Endothelial cell of umbilical vein (primary cell): ENCODE measurements around the gene MED27. TPM values are rescaled to one million over a fixed set of nuclear protein-coding genes. Genes with fewer than 3 reads are reported as not detected.

Source experiments
- BruUV-seq: library from RNA; stranded (reverse); fragments of 400-500 nt; replicated peaks from 2 replicates; lab custom pipeline; 2021; lab: Mats Ljungman, UMichigan
- CTCF ChIA-PET: fragments of 300-600, 350-600 bp; sonication (Branson Sonifier 250); formaldehyde crosslinking; loops from one replicate; lab custom pipeline; 2021; ENCODE audit warnings: antibody characterized with exemption, inconsistent platforms; lab: Charles Lee
- POLR2A ChIA-PET: fragments of 300-600, 350-600 bp; sonication (Branson Sonifier 250); formaldehyde crosslinking; loops from one replicate; lab custom pipeline; 2021; ENCODE audit warnings: antibody characterized with exemption, inconsistent platforms; lab: Charles Lee
- DNase-seq: peaks from one replicate; pipeline ENCODE4 v3.0.0-alpha.2; 2011; ENCODE audit warnings: low read depth, low spot score
- FAIRE-seq: peaks from 2 replicates; lab custom pipeline; 2011; peaks lifted over from hg19 to GRCh38; lab: Jason Lieb, UNC
- H2AFZ ChIP-seq: 2 replicates; pipeline ENCODE4 v1.6.0; 2012; ENCODE audit warnings: low read depth, low read length, control low read depth, inconsistent platforms
- H3K27ac ChIP-seq: 2 replicates; pipeline ENCODE4 v1.5.1; 2011; ENCODE audit warnings: low read depth, mild to moderate bottlenecking, control low read depth, low read length, moderate library complexity; ENCODE audit not compliant: insufficient read depth
- H3K27me3 ChIP-seq, 2 experiments: 2 replicates each; pipeline versions ENCODE4 v1.6.0 to v1.6.1; 2011; ENCODE audit warnings: low read length in 2 of 2, mixed read lengths in 1 of 2; ENCODE audit not compliant: control insufficient read depth in 2 of 2, insufficient read depth in 2 of 2
- H3K36me3 ChIP-seq, 2 experiments: 2 replicates in 1 of 2; 3 replicates in 1 of 2; pipeline ENCODE4 v1.5.1; 2011; ENCODE audit warnings: low read length in 2 of 2, mild to moderate bottlenecking in 1 of 2, moderate library complexity in 1 of 2; ENCODE audit not compliant: control insufficient read depth in 2 of 2, insufficient read depth in 2 of 2; ENCODE audit errors: extremely low read depth in 1 of 2
- H3K4me1 ChIP-seq: 3 replicates; pipeline ENCODE4 v1.5.1; 2011; ENCODE audit warnings: mild to moderate bottlenecking, low read length; ENCODE audit not compliant: control insufficient read depth, insufficient read depth; ENCODE audit errors: extremely low read depth
- H3K4me2 ChIP-seq: 2 replicates; pipeline ENCODE4 v1.6.1; 2011; ENCODE audit warnings: low read length, control low read depth, mixed read lengths; ENCODE audit not compliant: insufficient read depth
- H3K4me3 ChIP-seq, 3 experiments: fragments of 200-600 bp in 1 of 3; sonication (generic), shearing (Covaris generic) in 1 of 3; replicated peaks in 1 of 3; 2 replicates each; pipeline ENCODE4 v1.5.1; 2011 to 2016; ENCODE audit warnings: control low read depth in 3 of 3, low read length in 3 of 3, mild to moderate bottlenecking in 2 of 3, inconsistent platforms in 1 of 3, low read depth in 1 of 3, moderate library complexity in 1 of 3; ENCODE audit not compliant: insufficient read depth in 1 of 3
- H3K79me2 ChIP-seq: 2 replicates; pipeline ENCODE4 v1.6.0; 2012; ENCODE audit warnings: low read length, inconsistent platforms; ENCODE audit not compliant: control insufficient read depth, insufficient read depth
- H3K9ac ChIP-seq: replicated peaks from 2 replicates; pipeline ENCODE3; 2011; ENCODE audit warnings: low read length, control low read depth; ENCODE audit not compliant: insufficient read depth; ENCODE audit errors: extremely low read depth
- H3K9me1 ChIP-seq: replicated peaks from 3 replicates; pipeline ENCODE4 v1.6.0; 2011; ENCODE audit warnings: mild to moderate bottlenecking, low read length; ENCODE audit not compliant: control insufficient read depth, insufficient read depth; ENCODE audit errors: extremely low read depth
- H3K9me3 ChIP-seq: replicated peaks from 2 replicates; pipeline ENCODE4 v1.5.1; 2012; ENCODE audit warnings: low read length, inconsistent platforms; ENCODE audit not compliant: control insufficient read depth, insufficient read depth
- H4K20me1 ChIP-seq: replicated peaks from 2 replicates; pipeline ENCODE3; 2011; ENCODE audit warnings: mild to moderate bottlenecking, low read length; ENCODE audit not compliant: control insufficient read depth, insufficient read depth; ENCODE audit errors: extremely low read depth
- EZH2 ChIP-seq: IDR thresholded peaks from 2 replicates; pipeline ENCODE4 v1.6.1; 2012; ENCODE audit warnings: borderline replicate concordance, low read depth, mild to moderate bottlenecking, moderate library complexity, low read length, inconsistent platforms; ENCODE audit not compliant: severe bottlenecking
- FOS ChIP-seq: IDR thresholded peaks from 2 replicates; pipeline ENCODE4 v1.6.1; 2011; ENCODE audit warnings: mild to moderate bottlenecking, low read length, moderate library complexity, borderline replicate concordance; ENCODE audit not compliant: insufficient read depth
- GATA2 ChIP-seq: IDR thresholded peaks from 2 replicates; pipeline ENCODE4 v1.7.0; 2011; ENCODE audit warnings: low read depth, mild to moderate bottlenecking, moderate library complexity, mixed read lengths, low read length; ENCODE audit not compliant: insufficient read length, insufficient read depth
- JUN ChIP-seq: IDR thresholded peaks from 2 replicates; pipeline ENCODE4 v1.6.1; 2011; ENCODE audit warnings: borderline replicate concordance, low read depth; ENCODE audit not compliant: insufficient read length, insufficient read depth
- MAX ChIP-seq: IDR thresholded peaks from 2 replicates; pipeline ENCODE4 v1.6.1; 2011; ENCODE audit not compliant: insufficient read depth, insufficient read length
- MYC ChIP-seq: IDR thresholded peaks from one replicate; pipeline ENCODE4 v1.6.1; 2011; ENCODE audit warnings: mild to moderate bottlenecking, low read depth, low read length
- POLR2AphosphoS5 ChIP-seq: IDR thresholded peaks from 2 replicates; pipeline ENCODE4 v1.6.1; 2012; ENCODE audit warnings: low read depth, mild to moderate bottlenecking, control low read depth, low read length, moderate library complexity; ENCODE audit not compliant: insufficient read depth
- dilution Hi-C: fragments of 300-500 bp; cut with MboI; formaldehyde crosslinking; loops from one replicate; pipeline ENCODE4 v1.15.0; 2019; ENCODE audit warnings: low sequenced_read_pairs; ENCODE audit not compliant: extremely low pct_ligation_motif_present
- intact Hi-C: fragments of 100-400 bp; cut with micrococcal nuclease; formaldehyde crosslinking; loops from one replicate; pipeline ENCODE4 v1.10.0; 2022
- polyA plus RNA-seq, 4 experiments: library from polyadenylated mRNA; depleted of rRNA in 3 of 4; stranded (reverse) in 3 of 4; unstranded in 1 of 4; fragments of >200 nt; gene quantifications; 2 replicates each; pipeline versions ENCODE4 v1.2.1 to v1.2.3, GENCODE V29; 2011 to 2012; ENCODE audit warnings: missing spikeins in 1 of 4
- total RNA-seq: library from RNA; stranded (reverse); gene quantifications from 2 replicates; pipeline ENCODE4 v1.2.3, GENCODE V29; 2021
- TF ChIP-seq, protein P1 (sequence below), 2 donors: IDR thresholded peaks; 1 replicate in 1 of 2; 2 replicates in 1 of 2; pipeline ENCODE4 v1.5.1; 2011; ENCODE audit warnings: low read length in 2 of 2, mild to moderate bottlenecking in 2 of 2, moderate library complexity in 2 of 2, control low read depth in 1 of 2, inconsistent platforms in 1 of 2, low read depth in 1 of 2; ENCODE audit not compliant: insufficient read depth in 1 of 2; ENCODE audit errors: extremely low read depth in 1 of 2

The MED27 gene
- total and polyA plus RNA-seq, 2 donors (not counting 3 experiments of a cell fraction or from before 2014, with no cell fraction given), result 27.9 to 47.8 TPM

- Histone ChIP-seq H3K9ac (no peak overlapping the region), H3K4me2 (no peak overlapping the region), H3K4me3 (no peak overlapping the region), H2AFZ (no peak overlapping the region), H3K9me3 (no peaks in the 10 kb centered on the region), H3K9me1 (no peaks in the 10 kb centered on the region), H4K20me1 (no peaks in the 10 kb centered on the region), H3K4me1 (peaks cover 26% of the 10 kb centered on the region), H3K27ac (no peak overlapping the region), H3K27me3 (no peaks in the 10 kb centered on the region), H3K79me2 (peaks cover 32% of the 10 kb centered on the region), H3K36me3 (no peaks in the 10 kb centered on the region)
- TF ChIP-seq, protein P1, sequence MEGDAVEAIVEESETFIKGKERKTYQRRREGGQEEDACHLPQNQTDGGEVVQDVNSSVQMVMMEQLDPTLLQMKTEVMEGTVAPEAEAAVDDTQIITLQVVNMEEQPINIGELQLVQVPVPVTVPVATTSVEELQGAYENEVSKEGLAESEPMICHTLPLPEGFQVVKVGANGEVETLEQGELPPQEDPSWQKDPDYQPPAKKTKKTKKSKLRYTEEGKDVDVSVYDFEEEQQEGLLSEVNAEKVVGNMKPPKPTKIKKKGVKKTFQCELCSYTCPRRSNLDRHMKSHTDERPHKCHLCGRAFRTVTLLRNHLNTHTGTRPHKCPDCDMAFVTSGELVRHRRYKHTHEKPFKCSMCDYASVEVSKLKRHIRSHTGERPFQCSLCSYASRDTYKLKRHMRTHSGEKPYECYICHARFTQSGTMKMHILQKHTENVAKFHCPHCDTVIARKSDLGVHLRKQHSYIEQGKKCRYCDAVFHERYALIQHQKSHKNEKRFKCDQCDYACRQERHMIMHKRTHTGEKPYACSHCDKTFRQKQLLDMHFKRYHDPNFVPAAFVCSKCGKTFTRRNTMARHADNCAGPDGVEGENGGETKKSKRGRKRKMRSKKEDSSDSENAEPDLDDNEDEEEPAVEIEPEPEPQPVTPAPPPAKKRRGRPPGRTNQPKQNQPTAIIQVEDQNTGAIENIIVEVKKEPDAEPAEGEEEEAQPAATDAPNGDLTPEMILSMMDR (IDR thresholded peaks at IDR 0.05; ENCODE audit: extremely low read depth in 1 of 2, insufficient read depth in 1 of 2, low read depth in 1 of 2, low read length in 2 of 2), result no peak
- CTCF ChIA-PET, result no interaction called here
- no TSS peak for BruUV-seq
- POLR2A ChIA-PET, result no interaction called here
- intact Hi-C loops, result no loop called here
- dilution Hi-C loops, result no loop called here
- FAIRE-seq (no peak), DNase-seq (no peak)
Observed at GRCh38 chr9:132043708-132044107, 36.0 kb downstream of the MED27 start.

GRCh38 chr9:132042324-132042723 lies 37.3 kb downstream of the MED27 start:
- peak; percentile 77 for TF ChIP-seq POLR2AphosphoS5
- TF ChIP-seq EZH2, result no peak
- TF ChIP-seq MYC, result no peak
- TF ChIP-seq FOS, result peak; percentile 94
- peak; percentile 68 for TF ChIP-seq JUN
- peak; percentile 78 for TF ChIP-seq GATA2
- TF ChIP-seq, protein P1 (IDR thresholded peaks at IDR 0.05; ENCODE audit: extremely low read depth in 1 of 2, insufficient read depth in 1 of 2, low read depth in 1 of 2, low read length in 2 of 2), result no peak
- no peak for TF ChIP-seq MAX
- Histone ChIP-seq H3K4me2 (peak overlapping the region; percentile 54), H3K79me2 (peaks cover 27% of the 10 kb centered on the region), H3K9me1 (no peaks in the 10 kb centered on the region), H3K4me3 (no peak overlapping the region), H2AFZ (no peak overlapping the region), H3K27ac (peak overlapping the region; percentile 58), H4K20me1 (no peaks in the 10 kb centered on the region), H3K27me3 (no peaks in the 10 kb centered on the region), H3K9ac (no peak overlapping the region), H3K36me3 (no peaks in the 10 kb centered on the region), H3K4me1 (peaks cover 26% of the 10 kb centered on the region), H3K9me3 (no peaks in the 10 kb centered on the region)
- BruUV-seq, result no TSS peak
- FAIRE-seq (peak; percentile 91), DNase-seq (peak; percentile 82)
- POLR2A ChIA-PET, result no interaction called here
- dilution Hi-C loops, result no loop called here
- CTCF ChIA-PET, result no interaction called here
- intact Hi-C loops, result no loop called here
